ENCODE data around the gene HMCN1.

The HMCN1 gene

DNA sequence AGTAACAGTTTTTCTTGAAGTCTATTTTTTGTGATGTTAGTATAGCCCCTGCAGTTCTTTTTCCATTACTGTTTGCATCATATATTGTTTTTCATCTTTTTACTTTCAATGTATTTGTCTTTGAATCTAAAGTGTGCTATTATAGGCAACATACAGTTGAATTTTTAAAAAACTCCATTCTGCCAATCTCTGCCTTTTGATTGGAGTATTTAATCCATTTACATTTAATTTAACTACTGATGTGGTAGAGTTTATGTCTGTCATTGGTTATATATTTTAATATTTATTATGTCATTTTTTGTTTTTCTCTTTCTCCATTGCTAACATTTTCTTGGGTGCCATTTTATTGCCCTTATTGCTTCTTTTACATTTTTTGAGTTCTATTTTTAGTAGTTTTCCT, 296.3 kb downstream of the HMCN1 start:
- no peak for DNase-seq (ENCODE audit: low read depth)

DNA sequence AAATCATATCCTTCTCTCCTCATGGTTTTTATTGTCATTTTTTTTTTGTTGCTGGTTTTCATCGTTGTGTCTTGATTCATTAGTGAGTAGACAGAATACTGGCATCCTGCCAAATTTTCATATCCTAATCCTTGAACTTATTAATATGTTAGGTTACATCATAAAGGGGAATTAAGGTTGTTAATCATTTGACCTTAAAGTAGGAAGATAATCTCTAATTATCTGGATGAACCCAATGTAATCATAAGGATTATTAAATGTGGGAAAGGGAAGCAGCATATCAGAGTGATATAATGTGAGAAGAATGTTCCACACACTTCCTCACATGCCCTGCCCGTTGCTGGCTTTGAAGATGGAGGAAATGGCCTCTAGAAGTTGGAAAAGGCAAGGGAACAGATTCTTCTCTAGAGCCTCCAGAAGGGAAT, 299.7 kb downstream of the HMCN1 start:
- no peak for DNase-seq (ENCODE audit: low read depth)

DNA sequence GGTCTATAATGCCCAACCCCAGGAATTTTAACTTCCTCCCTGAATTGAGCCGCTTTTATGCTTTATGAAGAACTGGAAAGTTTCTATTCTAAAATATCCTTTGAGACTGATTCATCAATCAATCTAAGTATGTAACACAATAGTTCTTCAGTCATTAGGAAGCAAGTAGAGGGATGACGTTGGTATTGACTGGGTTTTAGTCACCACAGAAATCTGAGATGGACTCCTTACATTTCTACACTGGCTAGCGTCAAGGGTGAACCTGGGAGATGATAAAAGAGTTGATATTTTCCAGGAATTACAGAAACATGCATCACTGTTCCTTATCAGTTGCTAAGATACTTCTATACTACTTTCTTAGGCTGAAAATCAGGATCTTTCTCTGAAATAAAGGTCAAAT, 308.0 kb downstream of the HMCN1 start:
- DNase-seq (ENCODE audit: low read depth), result no peak

GRCh38 chr1:186043296-186043695, 309.1 kb downstream of the HMCN1 start:
- DNase-seq (ENCODE audit: low read depth), result no peak

- no peak for DNase-seq (ENCODE audit: low read depth)
Observed at GRCh38 chr1:186044079-186044685, 310.0 kb downstream of the HMCN1 start.

- no peak for DNase-seq (ENCODE audit: low read depth)
Observed at GRCh38 chr1:186046437-186047211, 312.4 kb downstream of the HMCN1 start.

DNA sequence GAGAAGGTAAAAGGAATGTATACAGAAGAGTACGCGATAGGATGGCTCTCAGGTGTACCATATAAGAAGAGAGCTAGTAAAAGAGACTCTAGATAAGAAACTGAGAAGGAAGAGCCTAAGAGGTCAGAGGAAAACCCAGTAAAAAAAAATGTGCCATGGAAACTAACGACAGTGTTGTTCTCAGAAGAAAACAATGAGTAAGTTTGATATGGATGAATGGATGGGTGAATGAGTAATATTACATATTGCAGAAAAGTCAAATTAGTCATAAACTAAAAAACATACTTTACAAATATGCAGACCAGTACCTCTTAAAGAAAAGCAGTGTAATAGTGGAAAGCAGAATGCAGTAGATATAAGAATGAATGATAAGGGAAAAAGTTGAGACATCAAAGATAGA, 316.2 kb downstream of the HMCN1 start:
- DNase-seq (ENCODE audit: low read depth), result no peak

GRCh38 chr1:186054003-186054402, 319.8 kb downstream of the HMCN1 start:
- no peak for DNase-seq (ENCODE audit: low read depth)

DNA sequence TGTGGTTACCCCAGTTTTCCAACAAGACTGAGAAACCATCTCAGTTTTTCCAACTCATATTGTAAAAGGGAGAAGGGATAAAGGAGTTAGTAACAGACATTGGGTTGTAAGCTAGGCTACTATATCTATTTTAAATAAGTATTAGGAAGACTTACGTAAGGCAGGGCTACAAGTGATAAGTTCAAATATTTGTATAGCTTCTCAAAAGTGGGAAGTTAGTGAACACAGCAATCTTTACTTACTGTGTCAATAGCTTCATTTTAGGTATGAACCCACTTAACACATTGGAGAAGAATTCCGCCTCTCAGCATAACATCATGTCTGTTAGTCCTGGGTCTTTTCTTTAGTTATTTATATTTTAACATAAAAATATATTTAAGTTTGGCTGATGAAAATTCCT, 320.7 kb downstream of the HMCN1 start:
- DNase-seq (ENCODE audit: low read depth), result no peak

- no peak for DNase-seq (ENCODE audit: low read depth)
Observed at GRCh38 chr1:186055846-186056245, 321.7 kb downstream of the HMCN1 start.

GRCh38 chr1:186057086-186057485, 322.9 kb downstream of the HMCN1 start:
- no peak for DNase-seq (ENCODE audit: low read depth)

GRCh38 chr1:186059311-186059710, 325.1 kb downstream of the HMCN1 start:
- no peak for DNase-seq (ENCODE audit: low read depth)

DNA sequence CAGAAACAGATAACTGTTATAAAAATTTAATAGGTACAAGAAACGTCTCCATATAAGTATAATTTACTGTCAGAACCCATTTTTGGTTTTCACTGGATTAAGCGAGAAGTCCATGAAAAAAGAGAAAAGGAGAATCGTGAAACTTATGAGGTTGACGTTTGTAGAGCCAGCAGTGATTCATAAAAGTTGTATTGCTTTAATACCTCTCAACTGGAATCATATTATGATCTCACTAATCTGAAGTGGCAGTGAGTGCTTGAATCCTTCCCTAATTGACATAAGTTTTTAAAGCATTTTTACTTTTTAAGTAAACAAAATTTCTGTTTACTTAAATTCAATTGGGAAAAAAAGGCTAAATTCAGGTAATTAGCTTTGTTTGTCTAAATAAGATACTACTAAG, 325.6 kb downstream of the HMCN1 start:
- no peak for DNase-seq (ENCODE audit: low read depth)

DNA sequence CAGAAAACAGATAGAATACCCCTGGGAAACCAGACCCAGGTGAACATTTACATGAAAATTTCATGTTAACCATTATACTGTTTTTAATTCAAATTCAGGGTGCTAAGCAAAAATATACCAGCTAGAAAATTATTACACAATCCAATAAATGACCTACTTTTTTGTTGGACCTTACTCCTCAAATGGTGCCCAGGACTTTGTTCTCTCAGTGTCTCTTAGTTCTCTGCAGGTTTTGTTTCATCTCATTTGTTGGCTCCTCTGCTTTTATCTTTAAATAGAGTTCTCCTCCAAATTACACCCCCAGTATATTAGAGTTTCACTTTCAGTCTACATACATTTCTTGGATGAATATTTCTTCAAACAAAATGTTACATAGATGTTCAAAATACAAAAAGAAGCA, 326.0 kb downstream of the HMCN1 start:
- DNase-seq (ENCODE audit: low read depth), result no peak

- no peak for DNase-seq (ENCODE audit: low read depth)
Observed at GRCh38 chr1:186063091-186063657, 329.0 kb downstream of the HMCN1 start.

DNA sequence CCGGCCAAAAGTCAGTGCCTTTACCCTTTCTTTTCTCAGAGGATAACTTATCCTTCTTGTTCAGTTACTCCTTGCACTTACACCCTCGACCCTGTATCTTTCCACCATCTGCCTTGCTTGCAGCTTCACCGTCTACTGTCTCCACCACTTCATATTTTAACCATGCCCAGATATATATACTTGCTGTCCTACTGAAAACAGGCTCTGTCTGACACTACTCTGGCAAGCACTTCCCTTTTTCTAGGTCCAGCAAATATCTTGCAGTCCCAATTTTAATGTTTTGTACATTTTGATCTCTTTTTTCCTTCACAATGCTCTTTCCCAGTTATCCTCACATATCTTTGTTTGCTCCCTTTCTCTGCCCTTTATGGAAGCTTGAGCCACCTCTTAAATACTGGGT, 332.2 kb downstream of the HMCN1 start:
- DNase-seq (ENCODE audit: low read depth), result no peak

DNA sequence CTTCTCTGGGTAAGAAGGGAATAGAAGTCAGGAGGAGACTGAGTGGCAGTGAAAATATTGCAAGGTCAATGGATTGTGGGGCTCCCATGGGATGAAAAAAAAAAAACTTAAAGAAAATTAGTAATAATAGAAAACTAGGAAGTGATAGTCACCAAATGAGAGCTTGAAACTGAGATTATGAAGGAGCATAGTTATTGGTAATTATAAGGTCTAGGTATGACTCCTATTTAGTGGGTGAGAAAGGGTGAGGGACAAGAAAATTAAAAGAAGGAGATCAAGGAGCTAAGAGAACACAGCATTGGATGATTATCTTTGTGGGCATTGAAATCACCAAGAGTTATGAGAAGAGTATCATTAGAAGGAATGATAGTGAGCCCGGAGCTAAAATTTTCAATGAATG, 339.5 kb downstream of the HMCN1 start:
- no peak for DNase-seq (ENCODE audit: low read depth)

GRCh38 chr1:186076006-186076405, 341.8 kb downstream of the HMCN1 start:
- no peak for DNase-seq (ENCODE audit: low read depth)

DNA sequence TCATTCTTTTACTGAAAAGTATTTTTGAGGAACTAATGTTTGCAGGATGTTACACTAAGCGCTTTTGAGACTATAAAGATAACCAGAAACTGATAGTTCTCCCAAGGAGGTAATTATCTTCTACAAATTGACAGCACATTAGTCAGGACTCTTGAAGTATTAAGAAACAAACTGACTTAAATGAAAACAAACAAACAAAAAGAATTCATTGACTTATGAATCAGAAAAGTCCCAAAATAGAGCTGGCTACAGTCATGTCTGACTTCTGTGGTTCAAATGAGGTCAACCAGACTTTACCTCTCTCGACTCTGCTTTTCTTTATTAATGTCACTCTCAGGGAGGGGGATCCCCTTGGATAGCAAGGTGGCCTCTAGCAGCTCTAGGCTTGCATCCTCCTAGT, 344.1 kb downstream of the HMCN1 start:
- no peak for DNase-seq (ENCODE audit: low read depth)

- no peak for DNase-seq (ENCODE audit: low read depth)
Observed at GRCh38 chr1:186079084-186079684, 345.0 kb downstream of the HMCN1 start.

- no peak for DNase-seq (ENCODE audit: low read depth)
Observed at GRCh38 chr1:186082235-186082937, 348.2 kb downstream of the HMCN1 start.

DNA sequence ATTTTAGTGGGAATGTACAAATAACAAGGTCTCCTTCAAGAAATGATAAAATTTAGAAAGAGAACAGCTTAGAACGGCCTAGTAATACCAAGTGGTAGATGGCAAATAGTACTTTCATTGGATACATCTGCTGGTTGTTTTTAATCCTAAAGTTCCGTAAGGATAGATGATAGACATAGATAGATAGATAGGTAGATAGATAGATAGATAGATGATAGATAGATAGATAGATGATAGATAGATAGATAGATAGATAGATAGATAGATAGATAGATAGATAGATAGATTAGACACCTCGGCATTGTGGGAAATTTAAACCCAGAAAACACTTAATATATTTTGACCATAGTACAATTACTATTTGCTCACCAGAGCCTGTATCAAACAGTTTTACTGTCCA, 352.4 kb downstream of the HMCN1 start:
- DNase-seq (ENCODE audit: low read depth), result no peak

DNA sequence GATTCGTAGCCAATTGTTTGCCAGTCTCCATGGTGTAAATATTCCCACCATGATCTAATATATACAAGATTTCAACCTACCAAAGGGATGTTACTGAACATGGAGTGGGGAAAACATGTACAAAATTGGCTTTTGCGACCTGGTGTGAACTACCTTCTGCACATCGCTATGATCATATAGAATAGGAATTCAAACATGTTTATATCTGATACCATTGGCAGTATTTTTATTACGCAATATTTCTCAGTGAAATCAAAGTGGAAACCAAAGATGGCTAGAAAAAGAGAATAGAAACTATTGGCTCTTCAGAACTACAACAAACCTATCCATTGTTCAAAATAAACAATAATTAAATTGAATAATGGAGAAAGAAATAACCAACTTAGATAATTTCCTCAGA, 355.7 kb downstream of the HMCN1 start:
- DNase-seq (ENCODE audit: low read depth), result no peak

All from activated gamma-delta T cell treated with anti-CD3 and anti-CD28 coated beads, Interleukin-2, amount 50 U/mL, for 16 hours (primary cell).